Adipocyte (in vitro differentiated cells): ENCODE measurements around the gene ALPG.
"Not testable (repeated sequence)": the region's sequence is repeated elsewhere in the genome, so short reads cannot be mapped to it uniquely, and the experiment has no call there.

Experiments
- DNase-seq: peaks from one replicate; pipeline ENCODE4 v3.0.0-alpha.2; 2015; ENCODE audit warnings: low read depth
- H3K27me3 ChIP-seq: replicated peaks from 2 replicates; pipeline ENCODE4 v1.7.0; 2013; ENCODE audit warnings: mild to moderate bottlenecking, low read length, moderate library complexity; ENCODE audit not compliant: control insufficient read depth, insufficient read depth
- H3K36me3 ChIP-seq: 2 replicates; pipeline ENCODE4 v1.7.0; 2013; ENCODE audit warnings: low read length, mild to moderate bottlenecking, moderate library complexity; ENCODE audit not compliant: control insufficient read depth, insufficient read depth, severe bottlenecking
- H3K4me1 ChIP-seq: 2 replicates; pipeline ENCODE4 v1.7.0; 2013; ENCODE audit warnings: mild to moderate bottlenecking, low read length, moderate library complexity; ENCODE audit not compliant: control insufficient read depth, insufficient read depth
- H3K4me3 ChIP-seq: 2 replicates; pipeline ENCODE4 v1.7.0; 2013; ENCODE audit warnings: mild to moderate bottlenecking, low read length, moderate library complexity
- H3K9ac ChIP-seq: 2 replicates; pipeline ENCODE4 v1.7.0; 2013; ENCODE audit warnings: mild to moderate bottlenecking, low read length, moderate library complexity
- H3K9me3 ChIP-seq: 2 replicates; pipeline ENCODE4 v1.7.0; 2013; ENCODE audit warnings: mild to moderate bottlenecking, low read length, moderate library complexity; ENCODE audit not compliant: control insufficient read depth

Gene ALPG

DNA sequence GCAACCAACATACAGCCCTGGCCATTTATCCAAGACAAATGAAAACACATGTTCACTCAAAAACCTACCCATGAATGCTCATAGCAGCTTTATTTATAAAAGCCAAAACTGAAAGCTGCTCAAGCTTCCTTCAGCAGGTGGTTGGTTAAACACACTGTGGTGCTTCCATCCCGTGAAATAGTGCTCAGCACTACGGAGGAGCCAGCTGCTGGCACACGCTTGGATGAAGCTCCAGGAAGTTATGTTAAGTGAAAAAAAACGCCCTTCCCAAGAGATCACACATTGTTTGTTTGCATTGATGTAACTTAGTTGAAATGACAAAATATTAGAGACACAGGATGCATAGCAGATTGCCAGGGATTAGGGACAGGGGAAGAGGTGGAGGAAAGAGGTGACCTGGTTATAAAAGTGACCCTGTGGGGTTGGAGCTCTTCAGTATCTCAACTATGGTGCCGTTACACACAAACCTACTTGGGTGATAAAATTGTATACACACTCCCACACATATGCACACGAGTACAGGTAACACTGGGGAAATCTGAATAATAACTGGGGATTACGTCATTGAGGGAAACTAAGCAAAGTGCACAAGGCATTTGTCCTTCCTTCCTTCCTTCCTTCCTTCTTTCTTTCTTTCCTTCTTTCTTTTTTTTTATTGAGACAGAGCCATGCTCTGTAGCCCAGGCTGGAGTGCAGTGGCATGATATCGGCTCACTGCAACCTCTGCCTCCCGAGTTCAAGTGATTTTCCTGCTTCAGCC, 6.2 kb upstream of the ALPG start:
- Histone ChIP-seq H3K27me3 (peaks cover 39% of the 10 kb centered on the region), H3K9ac (no peak overlapping the region), H3K4me1 (no peaks in the 10 kb centered on the region), H3K36me3 (no peaks in the 10 kb centered on the region), H3K4me3 (no peak overlapping the region), H3K9me3 (no peaks in the 10 kb centered on the region)
- DNase-seq, result no peak

DNA sequence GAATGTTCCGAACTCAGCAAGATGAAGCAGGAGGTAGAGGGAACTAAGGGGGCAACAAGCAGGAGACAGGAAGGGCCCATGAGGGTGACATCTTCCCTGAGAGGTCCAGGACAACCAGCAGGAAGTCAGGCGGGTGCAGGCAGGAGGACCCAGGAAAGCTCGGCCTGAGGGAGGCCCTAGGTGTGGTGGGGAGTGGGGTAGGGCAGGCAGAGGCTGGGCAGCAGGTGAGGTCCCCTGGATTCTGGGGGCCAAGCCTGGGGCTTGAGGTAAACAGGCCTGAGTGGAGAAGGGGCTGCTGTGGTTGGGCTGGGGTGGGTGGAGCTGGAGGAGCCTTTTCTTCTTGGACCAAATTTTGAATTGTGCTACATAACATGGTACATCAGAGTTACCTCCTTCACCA, 4.1 kb upstream of the ALPG start:
- no peaks in the 10 kb centered on the region for H3K36me3 ChIP-seq
- H3K9me3 ChIP-seq, result no peaks in the 10 kb centered on the region
- no peak overlapping the region for H3K4me3 ChIP-seq
- peaks cover 40% of the 10 kb centered on the region for H3K27me3 ChIP-seq
- H3K9ac ChIP-seq, result no peak overlapping the region
- DNase-seq, result no peak
- H3K4me1 ChIP-seq, result no peaks in the 10 kb centered on the region

DNA sequence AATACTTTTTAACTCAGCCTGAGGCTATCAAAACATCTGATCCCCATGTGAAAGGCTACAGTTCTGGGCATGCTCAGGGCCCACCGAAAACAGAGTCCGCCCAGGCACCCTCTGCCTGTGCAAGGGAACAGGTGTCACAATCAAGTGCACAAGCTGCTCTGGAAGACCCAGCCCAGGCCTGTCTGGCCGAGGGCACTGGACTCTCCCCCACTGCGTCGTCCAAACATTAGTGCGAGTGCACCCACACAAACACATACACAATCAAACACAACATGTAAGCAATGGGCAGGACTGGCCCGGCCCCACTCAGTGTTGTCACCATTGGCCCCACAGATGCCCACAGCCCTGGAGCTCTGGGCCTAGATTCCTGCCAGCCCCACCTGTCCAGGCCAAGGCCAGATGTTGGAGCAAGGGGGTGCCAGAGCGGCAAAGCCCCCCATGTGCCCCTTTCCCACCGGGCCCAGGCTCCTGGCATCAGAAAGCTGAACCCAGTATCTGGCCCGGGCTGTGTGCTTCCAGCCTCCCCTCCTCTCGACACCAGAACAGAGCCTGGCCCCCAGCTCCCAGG, 617 bp upstream of the ALPG start:
- no peak for DNase-seq
- H3K9me3 ChIP-seq, result no peaks in the 10 kb centered on the region
- no peaks in the 10 kb centered on the region for H3K36me3 ChIP-seq
- no peaks in the 10 kb centered on the region for H3K4me1 ChIP-seq
- H3K4me3 ChIP-seq, result no peak overlapping the region
- H3K9ac ChIP-seq, result no peak overlapping the region
- H3K27me3 ChIP-seq, result peaks cover 28% of the 10 kb centered on the region

DNA sequence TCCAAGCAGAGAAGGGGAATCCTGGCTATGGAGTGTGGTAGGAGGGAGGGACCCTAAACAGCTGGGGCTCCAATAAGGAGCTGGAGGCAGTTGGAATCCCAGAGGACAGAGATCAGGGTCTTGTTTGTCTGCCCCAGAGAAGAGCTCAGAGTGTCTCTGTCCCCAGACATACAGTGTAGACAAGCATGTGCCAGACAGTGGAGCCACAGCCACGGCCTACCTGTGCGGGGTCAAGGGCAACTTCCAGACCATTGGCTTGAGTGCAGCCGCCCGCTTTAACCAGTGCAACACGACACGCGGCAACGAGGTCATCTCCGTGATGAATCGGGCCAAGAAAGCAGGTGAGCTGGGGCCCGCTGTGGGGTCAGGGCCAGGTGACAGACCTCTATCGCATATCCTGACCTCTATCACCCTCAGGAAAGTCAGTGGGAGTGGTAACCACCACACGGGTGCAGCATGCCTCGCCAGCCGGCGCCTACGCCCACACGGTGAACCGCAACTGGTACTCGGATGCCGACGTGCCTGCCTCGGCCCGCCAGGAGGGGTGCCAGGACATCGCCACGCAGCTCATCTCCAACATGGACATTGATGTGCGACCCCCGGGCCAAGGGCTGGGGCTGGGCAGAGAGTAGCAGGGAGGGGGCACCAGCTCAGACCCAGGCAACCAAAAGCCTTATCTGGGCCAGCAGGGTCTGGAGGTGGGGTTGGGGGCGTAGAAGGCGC, 945 bp downstream of the ALPG start:
- H3K4me1 ChIP-seq, result not testable (repeated sequence)

DNA sequence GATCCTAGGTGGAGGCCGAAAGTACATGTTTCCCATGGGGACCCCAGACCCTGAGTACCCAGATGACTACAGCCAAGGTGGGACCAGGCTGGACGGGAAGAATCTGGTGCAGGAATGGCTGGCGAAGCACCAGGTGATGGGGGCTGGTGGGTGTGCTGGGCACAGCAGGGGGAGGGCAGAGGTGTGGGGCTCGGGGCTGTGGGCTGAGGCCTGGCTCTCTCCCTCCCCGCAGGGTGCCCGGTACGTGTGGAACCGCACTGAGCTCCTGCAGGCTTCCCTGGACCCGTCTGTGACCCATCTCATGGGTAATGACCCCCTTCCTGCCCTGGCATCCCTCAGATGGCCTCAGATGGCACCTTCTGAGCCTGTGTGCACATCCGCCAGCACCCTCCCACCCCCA, 1.6 kb downstream of the ALPG start:
- H3K4me1 ChIP-seq, DNase-seq, H3K4me3 ChIP-seq, H3K9me3 ChIP-seq, H3K36me3 ChIP-seq, H3K9ac ChIP-seq: not testable (repeated sequence)
- H3K27me3 ChIP-seq, result peaks cover 40% of the 10 kb centered on the region

More for the DNA sequence above, 945 bp downstream of the ALPG start:
- not testable (repeated sequence) for H3K9me3 ChIP-seq, DNase-seq, H3K9ac ChIP-seq, H3K4me3 ChIP-seq, H3K36me3 ChIP-seq
- peaks cover 36% of the 10 kb centered on the region for H3K27me3 ChIP-seq

DNA sequence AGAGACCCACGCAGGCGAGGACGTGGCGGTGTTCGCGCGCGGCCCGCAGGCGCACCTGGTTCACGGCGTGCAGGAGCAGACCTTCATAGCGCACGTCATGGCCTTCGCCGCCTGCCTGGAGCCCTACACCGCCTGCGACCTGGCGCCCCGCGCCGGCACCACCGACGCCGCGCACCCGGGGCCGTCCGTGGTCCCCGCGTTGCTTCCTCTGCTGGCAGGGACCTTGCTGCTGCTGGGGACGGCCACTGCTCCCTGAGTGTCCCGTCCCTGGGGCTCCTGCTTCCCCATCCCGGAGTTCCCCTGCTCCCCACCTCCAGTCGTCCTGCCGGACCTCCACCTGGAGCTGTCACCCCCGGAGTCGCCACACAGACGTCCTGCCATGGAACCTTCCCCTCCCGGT, 3.0 kb downstream of the ALPG start:
- peaks cover 43% of the 10 kb centered on the region for H3K27me3 ChIP-seq
- not testable (repeated sequence) for H3K9ac ChIP-seq, DNase-seq, H3K9me3 ChIP-seq, H3K36me3 ChIP-seq, H3K4me3 ChIP-seq, H3K4me1 ChIP-seq

DNA sequence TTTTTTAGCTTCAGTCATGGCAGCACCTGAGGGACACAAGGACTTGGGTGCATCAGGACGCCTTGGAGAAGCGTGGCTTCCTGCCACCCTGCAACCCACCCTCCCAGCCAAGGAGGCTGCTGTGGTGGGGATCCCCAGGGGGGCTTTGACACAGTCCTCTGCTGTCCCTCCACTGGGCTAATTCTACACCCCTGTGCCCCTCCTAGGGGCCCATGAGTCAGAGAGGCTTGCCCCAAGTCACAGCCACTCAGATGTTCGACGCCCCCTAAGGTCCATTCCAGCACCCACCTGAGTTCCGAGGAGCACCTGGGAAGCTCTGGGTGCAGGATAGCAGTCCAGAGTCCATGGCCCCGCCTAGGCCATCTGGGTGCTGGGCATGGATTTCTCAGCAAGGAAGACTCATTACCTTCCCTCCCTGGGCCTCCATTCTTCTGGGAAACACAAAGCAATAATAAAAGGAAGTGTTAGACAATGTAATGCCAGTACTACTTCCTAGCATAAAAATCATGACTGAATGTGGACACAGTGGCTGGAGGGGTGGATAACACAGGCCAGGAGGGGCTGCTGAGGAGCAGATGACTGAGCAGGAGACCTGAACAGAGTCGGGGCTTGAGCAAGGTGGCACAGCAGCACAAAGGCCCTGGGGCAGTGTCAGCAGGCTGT, 3.7 kb downstream of the ALPG start:
- Histone ChIP-seq H3K27me3 (peaks cover 39% of the 10 kb centered on the region), H3K9me3 (no peaks in the 10 kb centered on the region), H3K4me3 (no peak overlapping the region), H3K36me3 (no peaks in the 10 kb centered on the region), H3K4me1 (no peaks in the 10 kb centered on the region), H3K9ac (no peak overlapping the region)
- no peak for DNase-seq

DNA sequence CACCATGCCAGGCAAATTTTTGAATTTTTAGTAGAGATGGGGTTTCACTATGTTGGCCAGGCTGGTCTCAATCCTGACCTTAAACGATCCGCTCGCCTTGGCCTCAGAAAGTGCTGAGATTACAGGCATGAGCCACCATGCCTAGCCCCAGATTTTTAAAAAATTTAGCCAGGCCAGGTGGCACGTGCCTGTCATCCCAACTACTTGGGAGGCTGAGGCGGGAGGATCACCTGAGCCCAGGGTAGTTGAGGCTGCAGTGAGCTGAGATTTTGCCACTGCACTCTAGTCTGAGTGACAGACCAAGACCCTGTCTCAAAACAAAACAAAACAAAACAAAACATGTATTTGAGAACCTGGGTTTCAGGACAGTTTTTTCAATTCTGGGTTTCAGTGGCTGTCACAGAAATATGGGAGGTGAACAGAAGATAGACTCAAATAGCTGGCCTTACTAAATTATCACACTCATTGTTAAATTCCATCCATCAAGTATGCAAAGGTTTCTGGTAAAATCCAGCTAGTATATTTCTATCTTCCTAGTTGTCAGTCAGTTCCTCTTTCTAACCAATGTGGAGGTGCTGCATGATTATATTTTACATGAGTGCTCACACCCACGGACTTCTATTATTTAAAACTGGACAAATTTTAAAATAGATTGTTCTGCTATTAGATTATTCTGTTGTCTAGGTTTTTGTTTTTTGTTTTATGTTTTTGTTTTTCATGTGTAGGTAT, 5.4 kb downstream of the ALPG start:
- Histone ChIP-seq H3K27me3 (peaks cover 52% of the 10 kb centered on the region), H3K36me3 (no peaks in the 10 kb centered on the region), H3K9me3 (no peaks in the 10 kb centered on the region), H3K9ac (no peak overlapping the region), H3K4me3 (no peak overlapping the region), H3K4me1 (no peaks in the 10 kb centered on the region)
- no peak for DNase-seq

DNA sequence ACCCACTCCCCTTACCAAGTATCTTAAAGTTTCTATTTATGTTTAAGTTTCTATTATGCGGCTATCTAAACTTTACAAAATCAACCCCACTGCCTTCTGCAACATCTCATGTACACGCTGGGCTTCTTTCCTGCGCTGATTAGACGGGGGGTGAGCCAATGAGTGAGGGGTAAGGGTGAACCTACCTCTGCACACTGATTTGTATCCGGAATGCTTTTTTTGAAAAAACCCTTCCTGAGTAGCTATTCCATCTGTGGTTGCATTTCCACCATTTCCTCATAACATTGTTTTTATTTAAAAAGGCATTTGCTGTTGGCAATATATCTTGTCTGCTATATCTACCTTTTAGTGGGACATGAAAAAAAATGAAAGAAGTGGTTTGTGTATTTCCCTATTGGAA, 6.3 kb downstream of the ALPG start:
- H3K4me3 ChIP-seq, result no peak overlapping the region
- no peak overlapping the region for H3K9ac ChIP-seq
- H3K27me3 ChIP-seq, result peaks cover 59% of the 10 kb centered on the region
- no peaks in the 10 kb centered on the region for H3K4me1 ChIP-seq
- H3K36me3 ChIP-seq, result no peaks in the 10 kb centered on the region
- H3K9me3 ChIP-seq, result no peaks in the 10 kb centered on the region
- DNase-seq, result no peak

DNA sequence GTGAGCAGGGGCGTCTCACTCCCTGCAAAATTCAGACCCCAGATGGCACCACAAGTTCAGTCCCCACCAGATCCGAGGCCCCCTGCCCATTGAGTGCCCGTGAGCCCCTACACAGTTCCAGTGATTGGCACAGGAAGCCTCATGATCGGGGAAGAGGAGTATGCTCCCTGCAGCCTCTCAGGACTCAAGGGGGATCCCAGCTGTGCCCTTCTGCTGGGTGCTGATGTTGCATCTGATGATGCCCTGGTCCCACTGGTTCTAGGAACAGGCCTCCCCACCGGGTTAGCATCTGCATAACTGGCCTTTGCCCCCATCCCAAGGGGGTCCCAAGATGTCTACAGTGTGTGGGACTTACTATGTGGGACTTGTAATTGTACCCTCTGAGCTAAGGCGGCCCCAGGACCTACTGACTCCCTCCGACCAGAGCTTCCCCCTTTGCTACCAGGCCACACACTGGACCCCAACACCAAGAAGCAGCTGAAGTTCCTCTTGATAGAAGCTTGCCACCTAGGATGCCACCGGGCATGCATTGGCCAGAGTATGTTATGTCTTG, 8.6 kb downstream of the ALPG start:
- H3K4me1 ChIP-seq, result no peaks in the 10 kb centered on the region
- H3K27me3 ChIP-seq, result peaks cover 63% of the 10 kb centered on the region
- H3K36me3 ChIP-seq, result no peaks in the 10 kb centered on the region
- DNase-seq, result no peak
- no peaks in the 10 kb centered on the region for H3K9me3 ChIP-seq
- no peak overlapping the region for H3K9ac ChIP-seq
- H3K4me3 ChIP-seq, result no peak overlapping the region
